ENCODE measurements around the gene SMAD3. TPM values are rescaled to one million over a fixed set of nuclear protein-coding genes. Genes with fewer than 3 reads are reported as not detected.

The SMAD3 gene
- total RNA-seq, 1 donor from 2014 or later = 12.5 TPM

- H3F3A ChIP-seq (ENCODE audit: low read depth) = no peaks in the 10 kb centered on the region
- peaks cover 5% of the 10 kb centered on the region for H3K36me3 ChIP-seq
- Mint-ChIP-seq H3K4me3 (no peak overlapping the region), H3K4me1 (peaks cover 45% of the 10 kb centered on the region), H3K27ac (no peak overlapping the region), H3K36me3 (peaks cover 35% of the 10 kb centered on the region), H3K27me3 (ENCODE audit: insufficient read depth, low read depth) (peaks cover 2% of the 10 kb centered on the region), H3K9me3 (peaks cover 21% of the 10 kb centered on the region)
- H3K9ac ChIP-seq = no peak overlapping the region
- peaks cover 21% of the 10 kb centered on the region for H4K20me1 ChIP-seq (ENCODE audit: low read depth)
- no peaks in the 10 kb centered on the region for H3K27me3 ChIP-seq
- H3K4me1 ChIP-seq = peaks cover 5% of the 10 kb centered on the region
- peaks cover 5% of the 10 kb centered on the region for H3K9me3 ChIP-seq (ENCODE audit: low read depth)
- H2AFZ ChIP-seq (replicated peaks) = no peak overlapping the region
- TF ChIP-seq EZH2 (IDR thresholded peaks at IDR 0.05) (no peak), EZH2phosphoT487 (IDR thresholded peaks at IDR 0.05) (no peak), CTCF (IDR thresholded peaks at IDR 0.05) (no peak)
- peaks cover 38% of the 10 kb centered on the region for H3K79me2 ChIP-seq (ENCODE audit: low read depth)
- DNase-seq (ENCODE audit: low spot score) = no peak
- no peak overlapping the region for H3K4me2 ChIP-seq
- no peak overlapping the region for H3K27ac ChIP-seq
- H3K4me3 ChIP-seq = no peak overlapping the region
Observed at GRCh38 chr15:67110958-67111864, 45.8 kb downstream of the SMAD3 start.

GRCh38 chr15:67114046-67114445 is 48.6 kb downstream of the SMAD3 start:
- Mint-ChIP-seq H3K27me3 (ENCODE audit: insufficient read depth, low read depth) (no peaks in the 10 kb centered on the region), H3K36me3 (peaks cover 39% of the 10 kb centered on the region)

GRCh38 chr15:67114846-67115585 is 49.6 kb downstream of the SMAD3 start:
- DNase-seq (ENCODE audit: low spot score) = no peak
- H3K27ac Mint-ChIP-seq = no peak overlapping the region

More at GRCh38 chr15:67114046-67114445, 48.6 kb downstream of the SMAD3 start:
- H3K4me3 ChIP-seq = no peak overlapping the region
- no peak overlapping the region for H2AFZ ChIP-seq (replicated peaks)
- peaks cover 5% of the 10 kb centered on the region for H3K9me3 ChIP-seq (ENCODE audit: low read depth)
- no peaks in the 10 kb centered on the region for H4K20me1 ChIP-seq (ENCODE audit: low read depth)
- no peak overlapping the region for H3K9ac ChIP-seq
- H3K79me2 ChIP-seq (ENCODE audit: low read depth) = peaks cover 35% of the 10 kb centered on the region
- no peak overlapping the region for H3K4me2 ChIP-seq
- Mint-ChIP-seq H3K4me1 (peaks cover 40% of the 10 kb centered on the region), H3K4me3 (no peak overlapping the region), H3K9me3 (peaks cover 21% of the 10 kb centered on the region), H3K27ac (no peak overlapping the region)
- peaks cover 9% of the 10 kb centered on the region for H3K4me1 ChIP-seq
- no peaks in the 10 kb centered on the region for H3F3A ChIP-seq (ENCODE audit: low read depth)
- peaks cover 5% of the 10 kb centered on the region for H3K36me3 ChIP-seq
- TF ChIP-seq EZH2 (IDR thresholded peaks at IDR 0.05) (no peak), EZH2phosphoT487 (IDR thresholded peaks at IDR 0.05) (no peak), CTCF (IDR thresholded peaks at IDR 0.05) (no peak)
- H3K27ac ChIP-seq = no peak overlapping the region
- no peaks in the 10 kb centered on the region for H3K27me3 ChIP-seq
- DNase-seq (ENCODE audit: low spot score) = no peak

More at GRCh38 chr15:67114846-67115585, 49.6 kb downstream of the SMAD3 start:
- TF ChIP-seq EZH2phosphoT487 (IDR thresholded peaks at IDR 0.05) (no peak), CTCF (IDR thresholded peaks at IDR 0.05) (no peak), EZH2 (IDR thresholded peaks at IDR 0.05) (no peak)
- H4K20me1 ChIP-seq (ENCODE audit: low read depth) = no peaks in the 10 kb centered on the region
- H3F3A ChIP-seq (ENCODE audit: low read depth) = no peaks in the 10 kb centered on the region
- peaks cover 9% of the 10 kb centered on the region for H3K4me1 ChIP-seq
- no peak overlapping the region for H3K9ac ChIP-seq
- no peak overlapping the region for H3K4me3 Mint-ChIP-seq
- no peak overlapping the region for H3K27ac ChIP-seq
- peaks cover 5% of the 10 kb centered on the region for H3K9me3 ChIP-seq (ENCODE audit: low read depth)
- peaks cover 40% of the 10 kb centered on the region for H3K4me1 Mint-ChIP-seq
- peaks cover 21% of the 10 kb centered on the region for H3K9me3 Mint-ChIP-seq
- peaks cover 2% of the 10 kb centered on the region for H3K27me3 Mint-ChIP-seq (ENCODE audit: insufficient read depth, low read depth)
- no peaks in the 10 kb centered on the region for H3K27me3 ChIP-seq
- H3K79me2 ChIP-seq (ENCODE audit: low read depth) = peaks cover 25% of the 10 kb centered on the region
- H3K36me3 ChIP-seq = peaks cover 5% of the 10 kb centered on the region
- H3K4me3 ChIP-seq = no peak overlapping the region
- peaks cover 34% of the 10 kb centered on the region for H3K36me3 Mint-ChIP-seq
- no peak overlapping the region for H3K4me2 ChIP-seq
- H2AFZ ChIP-seq (replicated peaks) = no peak overlapping the region
